ENCODE measurements around the gene CATSPERZ. TPM values are rescaled to one million over a fixed set of nuclear protein-coding genes. Genes with fewer than 3 reads are reported as not detected.

Gene CATSPERZ
- total RNA-seq, result 10 to 100 TPM in 1 of 4 donors, not detected in 3; 20.9 TPM

GRCh38 chr11:64299847-64300648 is at the start of gene CATSPERZ:
TSS of gene CATSPERZ (plus strand) at chr11:64300358. CDS start at chr11:64300411, 53 bp downstream.
- peak within 1 kb of the TSS in 3 of 4 donors; percentile 21 to 50 (median 37) for H3K4me3 ChIP-seq
- no peak for TF ChIP-seq POLR2AphosphoS5 (IDR thresholded peaks at IDR 0.05)
- no peak for TF ChIP-seq POLR2A (IDR thresholded peaks at IDR 0.05)
- 8% methylated on average over 54 of the region's 54 CpGs; no CpG with 5 or more reads in 1 of the 2 donors for WGBS, 2 donors (ENCODE audit: low coverage in 1 of 2)
- in situ Hi-C loops (cut with MboI; ENCODE audit: low pct_ligation_motif_present in 1 of 4, low pct_unique_long_range_greater_than_20kb in 1 of 4, low sequenced_read_pairs in 3 of 4), result loop anchor here (5.0 to 10.0 kb wide), 2 partner anchors 95 to 98 kb away; partner anchors contain the start of gene FERMT3 (in 1 of the 4)
- H3K27ac ChIP-seq, result peak within 1 kb of the TSS in 1 of 4 donors; percentile 3
- peaks cover 18 to 29% (median 28%) of the 10 kb centered on the region in 4 donors for H3K4me1 ChIP-seq
- H3K27me3 ChIP-seq, result peaks cover 65% of the 10 kb centered on the region
- H3K36me3 ChIP-seq, result no peaks in the 10 kb centered on the region
- intact Hi-C loops (cut with DNase I; ENCODE audit: low total_unique reads), result loop anchor here (5.0 kb wide), 1 partner anchor 48 kb away; the partner anchor contains the start of gene PLCB3
- no peaks in the 10 kb centered on the region for H3K9me3 ChIP-seq
- no peak for DNase-seq

- TF ChIP-seq POLR2A (IDR thresholded peaks at IDR 0.05), result no peak
- TF ChIP-seq CTCF (IDR thresholded peaks at IDR 0.05), result no peak
- TF ChIP-seq POLR2AphosphoS5 (IDR thresholded peaks at IDR 0.05), result no peak
- TF ChIP-seq EP300 (IDR thresholded peaks at IDR 0.05; ENCODE audit: low read depth), result no peak
- in situ Hi-C loops (cut with MboI; ENCODE audit: low pct_ligation_motif_present in 1 of 4, low pct_unique_long_range_greater_than_20kb in 1 of 4, low sequenced_read_pairs in 3 of 4) (no loop called here), intact Hi-C loops (cut with DNase I; ENCODE audit: low total_unique reads) (loop anchor here (5.0 kb wide), 1 partner anchor 52 kb away; the partner anchor contains the start of gene CATSPERZ)
- Histone ChIP-seq H3K27me3 (no peaks in the 10 kb centered on the region), H3K27ac (peak overlapping the region; percentile 27 to 91 (median 88)), H3K4me1 (peaks cover 15 to 47% (median 35%) of the 10 kb centered on the region in 4 donors), H3K4me3 (peak overlapping the region; percentile 20 to 91 (median 76)), H3K9me3 (no peaks in the 10 kb centered on the region), H3K36me3 (peaks cover 0 to 9% (median 0%) of the 10 kb centered on the region in 4 donors)
- 24% methylated on average over 13 of the region's 13 CpGs; no CpG with 5 or more reads in 1 of the 2 donors for WGBS, 2 donors (ENCODE audit: low coverage in 1 of 2)
- no peak for DNase-seq
Observed at GRCh38 chr11:64250415-64251015, 49.6 kb upstream of the CATSPERZ start.

GRCh38 chr11:64251016-64251752 is 49.0 kb upstream of the CATSPERZ start, which contains the start of gene PLCB3:
TSS of gene PLCB3 (plus strand) at chr11:64251530. CDS start at chr11:64251650, 120 bp downstream.
- Histone ChIP-seq H3K4me3 (peak within 1 kb of the TSS; percentile 65 to 91 (median 86)), H3K36me3 (peaks cover 0 to 14% (median 0%) of the 10 kb centered on the region in 4 donors), H3K4me1 (peaks cover 15 to 42% (median 29%) of the 10 kb centered on the region in 4 donors), H3K9me3 (no peaks in the 10 kb centered on the region), H3K27me3 (no peaks in the 10 kb centered on the region), H3K27ac (peak within 1 kb of the TSS; percentile 84 to 91 (median 88))
- intact Hi-C loops (cut with DNase I; ENCODE audit: low total_unique reads), result loop anchor here (5.0 kb wide), 1 partner anchor 51 kb away; the partner anchor contains the start of gene CATSPERZ
- 0% methylated on average over 20 of the region's 75 CpGs; no CpG with 5 or more reads in 1 of the 2 donors for WGBS, 2 donors (ENCODE audit: low coverage in 1 of 2)
- no peak for TF ChIP-seq EP300 (IDR thresholded peaks at IDR 0.05; ENCODE audit: low read depth)
- peak; percentile 10 for TF ChIP-seq POLR2A (IDR thresholded peaks at IDR 0.05)
- TF ChIP-seq CTCF (IDR thresholded peaks at IDR 0.05), result peak; percentile 75 to 93 (median 87)
- TF ChIP-seq POLR2AphosphoS5 (IDR thresholded peaks at IDR 0.05), result peak; percentile 24 to 66 (median 60)
- DNase-seq, result peak; percentile 71
- in situ Hi-C loops (cut with MboI; ENCODE audit: low pct_ligation_motif_present in 1 of 4, low pct_unique_long_range_greater_than_20kb in 1 of 4, low sequenced_read_pairs in 3 of 4), result no loop called here

- TF ChIP-seq POLR2A (IDR thresholded peaks at IDR 0.05), result no peak
- no peak for TF ChIP-seq POLR2AphosphoS5 (IDR thresholded peaks at IDR 0.05)
- no peak for TF ChIP-seq CTCF (IDR thresholded peaks at IDR 0.05)
- TF ChIP-seq EP300 (IDR thresholded peaks at IDR 0.05; ENCODE audit: low read depth), result no peak
- Histone ChIP-seq H3K27ac (peak overlapping the region; percentile 84 to 91 (median 88)), H3K4me3 (peak overlapping the region; percentile 65 to 91 (median 86)), H3K27me3 (no peaks in the 10 kb centered on the region), H3K9me3 (no peaks in the 10 kb centered on the region), H3K36me3 (peaks cover 0 to 19% (median 0%) of the 10 kb centered on the region in 4 donors), H3K4me1 (peaks cover 15 to 42% (median 29%) of the 10 kb centered on the region in 4 donors)
- 0% methylated on average over 2 to 18 of the region's 18 CpGs for WGBS, 2 donors (ENCODE audit: low coverage in 1 of 2)
- intact Hi-C loops (cut with DNase I; ENCODE audit: low total_unique reads) (loop anchor here (5.0 kb wide), 1 partner anchor 51 kb away; the partner anchor contains the start of gene CATSPERZ), in situ Hi-C loops (cut with MboI; ENCODE audit: low pct_ligation_motif_present in 1 of 4, low pct_unique_long_range_greater_than_20kb in 1 of 4, low sequenced_read_pairs in 3 of 4) (no loop called here)
- no peak for DNase-seq
Observed at GRCh38 chr11:64251753-64252002, 48.5 kb upstream of the CATSPERZ start.

Data from transverse colon (tissue), 4 donors.